GM19025 (cell line): ENCODE data around the gene MAP7D1.

Experiments
- ATAC-seq: cut with Tn5 transposase; IDR thresholded peaks from one replicate; pipeline ENCODE4 v1.9.1; 2021; ENCODE audit warnings: mild to moderate bottlenecking, low read depth, moderate library complexity; ENCODE audit not compliant: unreplicated experiment

MAP7D1 gene

GRCh38 chr1:36126005-36126716 is 29.8 kb upstream of the MAP7D1 start:
- ATAC-seq, result no peak

DNA sequence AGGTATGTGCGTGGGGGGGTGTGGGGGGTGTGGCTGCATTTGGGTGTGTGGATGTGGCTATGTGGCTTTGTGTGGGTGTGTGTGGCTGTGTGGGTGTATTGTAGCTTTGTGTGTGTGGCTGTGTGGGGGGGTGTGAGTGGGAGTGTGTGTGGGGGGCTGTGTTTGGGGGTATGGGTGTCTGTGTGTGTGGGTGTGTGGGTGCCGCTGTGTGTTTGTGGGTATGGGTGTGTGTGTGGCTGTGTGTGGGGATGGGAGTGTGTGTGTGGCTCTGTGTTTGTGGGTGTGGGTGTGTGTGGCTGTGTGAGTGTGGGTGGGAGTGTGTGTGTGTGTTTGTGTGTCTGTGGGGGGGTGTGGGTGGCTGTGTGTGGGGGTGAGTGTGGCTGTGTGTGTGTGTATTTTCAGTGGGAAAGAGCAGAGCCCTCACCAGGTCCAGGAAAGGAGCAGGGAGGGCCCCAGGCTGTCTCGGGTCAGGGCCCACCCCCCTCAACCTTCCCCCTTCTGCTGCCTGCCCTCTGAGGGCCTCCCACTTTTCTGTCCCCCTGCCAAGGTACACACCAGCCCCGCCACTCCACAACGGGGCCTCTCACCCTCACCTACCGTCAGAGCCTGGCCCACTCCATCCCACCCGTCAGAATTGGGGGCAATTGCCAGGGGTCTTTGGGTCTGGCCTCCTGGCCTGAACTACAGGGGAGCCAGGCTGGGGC is 29.0 kb upstream of the MAP7D1 start:
- no peak for ATAC-seq

- ATAC-seq, result no peak
Observed at GRCh38 chr1:36128126-36128904, 27.6 kb upstream of the MAP7D1 start.

- ATAC-seq, result no peak
Observed at GRCh38 chr1:36128905-36129206, 27.1 kb upstream of the MAP7D1 start.

- ATAC-seq, result no peak
Observed at GRCh38 chr1:36132029-36132428, 23.9 kb upstream of the MAP7D1 start.

DNA sequence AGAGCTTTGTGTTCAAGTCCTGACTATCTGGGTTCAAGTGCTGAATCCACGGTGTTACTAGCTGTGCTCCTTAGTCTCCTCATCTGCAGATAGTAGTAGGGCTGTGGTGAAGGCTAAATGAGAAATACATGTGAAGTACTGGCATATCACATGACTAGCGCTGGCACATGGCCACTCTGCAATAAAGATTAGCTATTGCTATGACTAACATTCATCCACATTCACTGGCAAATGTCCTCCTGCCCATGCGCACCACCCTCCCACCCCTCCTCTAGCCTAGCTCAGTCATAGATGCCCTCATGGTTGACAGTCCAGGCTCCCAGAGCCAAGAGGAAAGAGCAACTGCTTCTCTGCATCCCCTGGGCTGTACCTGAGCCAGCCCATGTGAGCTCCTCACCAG is 22.5 kb upstream of the MAP7D1 start:
- no peak for ATAC-seq

DNA sequence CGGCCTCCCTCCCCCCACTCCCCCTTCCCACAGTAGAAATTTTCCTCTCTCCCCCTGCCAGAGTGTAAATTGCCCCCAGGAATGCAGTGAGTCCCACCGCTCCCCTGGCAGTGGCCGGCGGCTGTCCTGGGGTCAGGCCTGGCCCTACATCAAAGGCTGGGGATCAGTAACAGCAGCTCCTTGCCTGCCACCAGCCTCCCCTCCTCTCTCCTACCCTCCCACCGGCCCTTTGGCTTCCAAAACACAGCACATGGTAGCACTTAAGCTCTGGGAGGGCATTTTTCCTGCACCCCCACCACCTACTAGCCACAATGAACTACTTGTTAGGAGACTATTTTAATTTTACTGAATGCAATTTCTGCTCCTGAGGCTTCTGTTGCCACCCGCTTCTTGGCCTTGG is 21.9 kb upstream of the MAP7D1 start:
- no peak for ATAC-seq

- no peak for ATAC-seq
Observed at GRCh38 chr1:36134505-36135329, 21.2 kb upstream of the MAP7D1 start.

DNA sequence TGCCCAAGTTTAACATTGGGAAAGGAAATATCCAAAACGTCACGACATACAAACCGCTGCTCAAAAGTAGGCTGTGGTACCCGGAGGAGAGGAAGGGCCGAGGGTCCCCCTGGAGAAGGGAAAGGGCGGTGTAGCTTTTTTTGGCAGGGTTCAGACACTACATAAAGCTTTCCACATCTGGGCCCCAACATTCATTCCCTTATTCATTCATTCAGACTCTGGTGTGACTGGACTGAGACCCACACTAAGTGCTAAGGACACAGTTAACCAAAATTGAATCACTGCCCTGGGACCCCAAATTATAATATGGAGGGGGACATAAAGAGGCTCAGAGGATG is 20.7 kb upstream of the MAP7D1 start:
- ATAC-seq, result no peak

DNA sequence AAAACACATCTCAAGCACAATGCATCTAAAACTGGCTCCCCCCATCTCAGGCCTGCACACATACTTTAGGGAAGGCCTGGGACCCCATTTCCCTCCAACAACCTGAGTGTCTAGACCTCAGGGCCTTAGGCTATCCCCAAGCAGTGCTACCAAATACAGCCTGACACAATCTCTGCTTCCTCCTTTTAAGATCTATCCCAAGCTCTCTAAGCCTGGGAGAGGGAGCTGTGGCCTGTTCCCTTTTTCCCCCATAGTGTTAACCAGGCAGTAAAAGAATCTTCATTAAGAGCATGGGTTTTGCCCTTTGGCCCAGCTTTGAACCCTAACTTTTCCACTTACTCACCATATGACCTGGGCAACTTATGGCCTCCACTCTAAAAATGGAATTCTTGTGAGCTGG is 20.2 kb upstream of the MAP7D1 start:
- ATAC-seq, result no peak

DNA sequence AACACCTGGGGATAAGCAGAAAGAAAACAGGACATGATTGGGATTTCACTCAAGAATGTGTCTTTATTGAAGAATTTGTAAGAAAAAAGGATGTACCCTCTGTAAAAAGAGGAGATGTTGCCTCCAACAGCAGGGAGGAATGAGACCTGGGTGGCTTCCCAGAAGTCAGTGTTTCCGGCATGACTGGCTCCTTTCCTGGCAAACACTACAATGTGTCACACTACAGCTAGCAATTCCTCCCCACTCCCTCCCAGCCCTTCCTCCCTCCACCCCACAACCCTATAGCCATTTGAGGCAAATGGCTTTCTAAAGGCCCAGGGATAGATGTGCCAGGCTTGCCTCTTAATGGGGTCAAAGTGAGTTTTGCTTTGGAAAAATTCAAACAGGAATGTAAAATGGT is 19.4 kb upstream of the MAP7D1 start:
- no peak for ATAC-seq

DNA sequence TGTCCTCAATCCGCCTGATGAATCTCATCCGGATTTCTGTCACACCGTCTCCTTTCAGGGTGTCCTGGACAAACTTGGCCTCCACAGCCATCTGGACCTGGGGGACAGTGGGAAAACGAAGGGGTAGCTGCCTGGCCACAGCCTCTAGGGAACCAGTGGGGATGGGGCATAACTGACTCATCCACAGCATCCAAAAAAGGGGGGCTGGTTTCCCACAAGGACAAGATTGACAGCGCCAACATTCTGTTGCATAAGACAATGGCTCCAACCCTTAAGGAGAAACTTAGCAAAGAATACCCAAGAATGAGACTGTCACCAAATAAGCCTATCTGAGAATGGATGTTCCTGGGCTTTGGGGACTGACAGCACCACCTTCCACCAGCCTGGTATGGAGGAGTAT is 18.7 kb upstream of the MAP7D1 start:
- no peak for ATAC-seq

- ATAC-seq, result no peak
Observed at GRCh38 chr1:36137776-36138175, 18.2 kb upstream of the MAP7D1 start.

DNA sequence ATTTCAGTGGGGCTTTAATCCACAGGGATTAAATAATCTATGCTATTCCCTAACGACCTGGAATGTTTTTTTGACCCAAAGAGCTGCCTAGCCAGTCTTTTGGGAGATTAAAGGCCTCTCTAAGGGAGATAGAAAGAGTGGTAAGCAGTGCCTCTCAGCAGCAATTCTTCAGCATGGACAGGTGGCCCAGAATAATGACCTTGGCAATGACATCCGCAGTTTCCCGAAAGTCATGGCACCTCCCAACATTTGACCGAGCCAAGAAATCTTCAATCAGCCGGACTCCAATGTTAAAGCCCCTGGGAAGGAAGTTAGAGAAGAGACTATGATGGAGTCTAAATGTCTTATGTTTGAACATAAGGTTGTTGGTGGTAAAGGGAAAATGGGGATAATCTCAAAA is 16.4 kb upstream of the MAP7D1 start:
- ATAC-seq, result no peak

DNA sequence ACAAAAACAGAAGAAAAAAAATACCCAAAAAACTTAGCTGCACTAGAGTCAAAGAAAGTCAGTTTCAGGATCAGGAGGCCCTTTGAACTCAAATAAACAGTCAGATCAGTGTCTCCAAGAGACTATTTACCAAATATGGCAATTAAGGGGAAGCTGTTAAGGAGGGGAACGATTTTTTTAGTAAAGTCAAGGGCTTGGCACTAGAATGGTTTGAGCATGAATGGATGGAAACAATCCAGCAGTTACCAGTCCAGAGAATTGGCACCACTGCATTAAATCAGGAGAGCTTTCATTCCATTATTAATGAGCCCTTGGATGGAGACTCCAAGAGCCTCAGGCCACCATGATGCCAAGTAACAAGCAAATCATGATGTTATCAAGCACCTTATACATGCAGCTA is 13.8 kb upstream of the MAP7D1 start:
- no peak for ATAC-seq

DNA sequence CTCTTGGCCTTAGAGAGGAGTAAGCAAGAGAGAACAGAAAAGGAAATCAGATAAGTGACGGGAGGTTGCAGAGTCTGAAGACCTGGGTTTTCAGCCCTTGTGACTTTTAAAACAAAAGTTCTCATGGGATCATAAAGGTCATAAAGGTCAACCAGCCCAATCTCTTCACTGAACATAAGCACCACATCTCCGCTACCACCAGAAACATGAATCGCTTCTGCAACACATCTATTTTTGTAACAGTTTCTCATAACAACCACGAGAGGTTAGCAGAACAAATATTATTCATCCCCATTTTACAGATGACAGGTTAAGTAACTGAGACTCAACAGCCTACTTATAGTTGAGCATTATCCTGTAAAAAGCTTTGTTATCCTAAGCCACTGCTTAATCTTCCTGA is 12.5 kb upstream of the MAP7D1 start:
- peak; percentile 65 for ATAC-seq

- no peak for ATAC-seq
Observed at GRCh38 chr1:36144413-36144812, 11.5 kb upstream of the MAP7D1 start.

GRCh38 chr1:36148821-36149236 is 7.1 kb upstream of the MAP7D1 start:
- ATAC-seq, result peak; percentile 3

DNA sequence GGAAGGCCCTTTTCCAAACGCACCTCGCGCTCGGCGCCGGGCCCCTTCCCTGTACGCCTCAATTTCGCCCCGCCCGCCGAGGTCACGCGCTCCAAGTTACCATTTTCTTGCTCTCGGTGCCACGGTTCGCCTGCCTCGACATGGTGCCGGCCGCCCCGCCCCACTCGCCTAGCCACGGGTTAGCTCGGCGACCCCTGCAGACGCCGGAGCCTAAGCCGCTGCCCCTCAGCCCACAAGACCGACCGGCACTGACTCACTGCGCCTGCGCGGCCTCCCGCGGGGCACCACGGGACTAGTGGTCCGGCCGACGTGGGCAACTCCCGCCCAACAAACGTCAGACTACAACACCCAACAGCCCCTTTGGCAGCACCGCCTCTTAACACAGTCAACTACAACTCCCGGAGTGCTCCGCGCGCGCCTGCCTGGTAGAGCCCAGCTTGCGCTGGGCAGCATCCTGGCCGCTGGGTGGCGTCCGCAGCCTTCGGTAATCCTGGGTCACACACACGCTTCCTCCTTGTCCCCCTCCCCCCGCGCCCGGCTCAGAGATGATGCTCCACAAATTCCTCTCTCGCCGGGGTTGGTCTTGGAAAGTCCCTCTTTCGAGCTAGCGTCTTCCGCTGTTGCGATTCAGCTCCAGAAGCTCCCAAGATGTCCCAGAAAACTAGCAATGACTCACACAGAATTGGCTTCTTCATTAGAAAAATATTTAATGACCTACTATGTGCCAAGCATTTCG is 6.6 kb upstream of the MAP7D1 start, which contains the start of gene TRAPPC3:
TSS of gene TRAPPC3 (minus strand) at position 250 of the 736 bp plus-strand sequence. CDS start at position 142, 108 bp downstream.
- peak; percentile 92 for ATAC-seq

DNA sequence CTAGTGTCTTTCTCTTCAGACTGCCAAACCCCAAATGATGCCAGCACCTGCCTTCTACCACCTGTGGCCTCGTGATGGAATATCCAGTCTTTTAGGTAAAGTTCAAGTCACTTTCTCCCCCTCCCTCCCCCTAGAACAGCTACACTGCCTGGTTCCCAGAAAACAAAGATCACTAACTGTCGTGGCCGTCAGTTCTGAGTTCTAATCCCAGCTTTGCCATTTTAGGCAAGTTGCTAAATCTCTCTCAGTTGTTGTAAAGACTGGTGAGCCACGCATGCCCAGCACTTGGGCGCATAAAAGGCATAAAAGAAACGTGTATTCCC is 6.0 kb upstream of the MAP7D1 start:
- ATAC-seq, result no peak
